CD4-positive, alpha-beta T cell treated with Interleukin-17A for 4 hours (primary cell): ENCODE measurements around the gene ELANE.

ENCODE experiments used
- DNase-seq: peaks from one replicate; pipeline ENCODE4 v3.0.0-alpha.2; 2020; ENCODE audit warnings: mixed read lengths

Gene ELANE

GRCh38 chr19:852136-853013 is at the start of gene ELANE:
ELANE (plus strand) TSS chr19:852303; CDS start chr19:852329, 26 bp downstream.
- DNase-seq, result no peak

- DNase-seq, result no peak
These were observed 49.5 kb upstream of the ELANE start for GRCh38 chr19:802498-803098.

- DNase-seq, result no peak
These were observed 49.0 kb upstream of the ELANE start for GRCh38 chr19:803099-803561.

- DNase-seq, result no peak
These were observed 48.3 kb upstream of the ELANE start for GRCh38 chr19:803686-804418.

- no peak for DNase-seq
These were observed 47.5 kb upstream of the ELANE start for GRCh38 chr19:804419-805165.

- no peak for DNase-seq
These were observed 46.9 kb upstream of the ELANE start for GRCh38 chr19:805166-805551.

- DNase-seq, result no peak
These were observed 46.2 kb upstream of the ELANE start for GRCh38 chr19:805600-806550.

- no peak for DNase-seq
These were observed 45.2 kb upstream of the ELANE start for GRCh38 chr19:806815-807421.

GRCh38 chr19:807627-808422 is 44.3 kb upstream of the ELANE start:
- DNase-seq, result no peak

GRCh38 chr19:808423-808775 is 43.7 kb upstream of the ELANE start:
- DNase-seq, result no peak

- DNase-seq, result no peak
These were observed 41.8 kb upstream of the ELANE start for GRCh38 chr19:810077-810855.

- no peak for DNase-seq
These were observed 41.1 kb upstream of the ELANE start for GRCh38 chr19:810883-811489.

GRCh38 chr19:811506-812048 is 40.5 kb upstream of the ELANE start:
- no peak for DNase-seq

- no peak for DNase-seq
These were observed 39.9 kb upstream of the ELANE start for GRCh38 chr19:812049-812746.

- no peak for DNase-seq
These were observed 39.3 kb upstream of the ELANE start for GRCh38 chr19:812747-813218.

GRCh38 chr19:813219-814151 is 38.6 kb upstream of the ELANE start:
- DNase-seq, result no peak
